GM19035 (cell line): ENCODE measurements around the gene PPP4C.

Experiments
- ATAC-seq: cut with Tn5 transposase; IDR thresholded peaks from one replicate; pipeline ENCODE4 v1.9.1; 2021; ENCODE audit not compliant: unreplicated experiment

The PPP4C gene

GRCh38 chr16:30079480-30079879 is 3.7 kb downstream of the PPP4C start:
- no peak for ATAC-seq

- ATAC-seq = no peak
These were observed 6.8 kb downstream of the PPP4C start for GRCh38 chr16:30082545-30083090.

GRCh38 chr16:30083216-30084055 is 7.6 kb downstream of the PPP4C start:
- no peak for ATAC-seq

- no peak for ATAC-seq
These were observed 8.5 kb downstream of the PPP4C start for GRCh38 chr16:30084096-30084815.

- ATAC-seq = no peak
These were observed 9.0 kb downstream of the PPP4C start for GRCh38 chr16:30084816-30085159.

- ATAC-seq = no peak
These were observed 9.5 kb downstream of the PPP4C start for GRCh38 chr16:30085247-30085646.

GRCh38 chr16:30085820-30086219 is 10.0 kb downstream of the PPP4C start:
- ATAC-seq = no peak

GRCh38 chr16:30086291-30087140 is 10.7 kb downstream of the PPP4C start:
- no peak for ATAC-seq

GRCh38 chr16:30087181-30087898 is 11.5 kb downstream of the PPP4C start:
- ATAC-seq = no peak

GRCh38 chr16:30088237-30088831 is 12.5 kb downstream of the PPP4C start:
- no peak for ATAC-seq

GRCh38 chr16:30088832-30089624 is 13.2 kb downstream of the PPP4C start:
- no peak for ATAC-seq

GRCh38 chr16:30090610-30091331 is 15.0 kb downstream of the PPP4C start:
- ATAC-seq = no peak

GRCh38 chr16:30091474-30092372 is 15.9 kb downstream of the PPP4C start, which contains the start of gene TBX6:
TSS of gene TBX6 (minus strand) at chr16:30091924. CDS start at chr16:30091193, 731 bp downstream.
- ATAC-seq = peak; percentile 61

- peak; percentile 46 for ATAC-seq
These were observed 16.7 kb downstream of the PPP4C start for GRCh38 chr16:30092373-30093010.

GRCh38 chr16:30094541-30095165 is 18.9 kb downstream of the PPP4C start:
- ATAC-seq = no peak
